Occipital lobe (tissue), 2 donors: ENCODE data around the gene POLR2J. TPM values are rescaled to one million over a fixed set of nuclear protein-coding genes. Genes with fewer than 3 reads are reported as not detected.
"Not testable (repeated sequence)": the region's sequence is repeated elsewhere in the genome, so short reads cannot be mapped to it uniquely, and the experiment has no call there.

Experiments
- DNase-seq: peaks from one replicate; lab custom pipeline; 2025; lab: John Stamatoyannopoulos, UW
- total RNA-seq: library from RNA; depleted of rRNA; stranded (reverse); fragments of >200 nt; gene quantifications from one replicate; pipeline ENCODE4 v1.2.3, GENCODE V29; 2014

The POLR2J gene
- 8.1 TPM for total RNA-seq

DNA sequence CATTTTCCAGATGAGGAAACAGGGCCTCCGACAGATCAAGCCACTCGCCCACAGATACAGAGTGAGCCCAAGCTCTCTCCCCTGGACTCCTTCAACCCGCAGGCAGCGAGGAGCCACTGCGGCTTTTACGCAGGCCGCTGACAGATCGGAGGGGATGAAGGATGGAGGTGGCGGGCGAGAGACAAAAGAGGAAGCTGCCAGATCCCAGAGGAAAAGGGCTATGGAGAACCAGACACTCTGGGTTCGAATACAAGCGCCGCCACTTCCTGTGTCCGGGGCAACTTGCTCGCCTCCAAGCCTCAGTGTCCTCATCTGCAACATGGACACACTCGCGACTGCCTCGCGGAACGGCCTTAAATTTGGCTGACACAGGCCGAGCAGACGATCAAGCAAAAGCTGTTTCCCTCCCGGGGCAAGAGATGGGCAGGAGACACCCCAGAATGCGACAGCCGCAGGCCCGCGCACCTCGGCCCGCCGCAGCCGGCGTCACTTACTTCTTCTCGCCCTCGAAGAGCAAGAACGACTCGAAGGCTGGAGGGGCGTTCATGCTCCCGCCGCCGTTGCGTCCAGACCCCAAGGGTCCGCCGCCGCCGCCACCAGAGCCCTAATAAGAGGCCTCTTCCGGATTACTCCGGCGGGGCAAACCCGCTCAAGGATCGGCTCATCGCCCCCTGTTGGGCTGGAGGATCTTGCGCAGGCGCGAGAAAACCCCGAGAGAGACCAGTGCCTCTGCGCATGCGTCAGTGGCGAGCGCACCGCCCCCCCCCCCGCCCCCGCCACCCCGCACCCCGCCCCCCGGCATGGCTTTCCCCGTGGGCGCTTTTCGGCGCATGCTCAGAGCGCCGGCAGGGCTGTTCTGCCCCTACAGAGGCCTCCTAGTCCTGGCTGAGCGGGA, at the start of gene POLR2J:
POLR2J (minus strand) TSS at position 609 of the 895 bp plus-strand sequence; CDS start at position 547, 62 bp downstream.
- not testable (repeated sequence) for DNase-seq

GRCh38 chr7:102527822-102528793, 49.4 kb upstream of the POLR2J start:
- not testable (repeated sequence) for DNase-seq

GRCh38 chr7:102527182-102527581, 48.5 kb upstream of the POLR2J start:
- DNase-seq = not testable (repeated sequence)

- DNase-seq = not testable (repeated sequence)
These were observed 46.1 kb upstream of the POLR2J start for GRCh38 chr7:102524803-102525202.

- not testable (repeated sequence) for DNase-seq
These were observed 42.1 kb upstream of the POLR2J start for GRCh38 chr7:102520797-102521196.

- not testable (repeated sequence) for DNase-seq
These were observed 38.9 kb upstream of the POLR2J start, which contains the start of gene RASA4B for GRCh38 chr7:102517550-102518147. Gene RASA4B, minus strand, starts transcription at chr7:102517777. Its CDS starts 67 bp downstream, at chr7:102517710.

DNA sequence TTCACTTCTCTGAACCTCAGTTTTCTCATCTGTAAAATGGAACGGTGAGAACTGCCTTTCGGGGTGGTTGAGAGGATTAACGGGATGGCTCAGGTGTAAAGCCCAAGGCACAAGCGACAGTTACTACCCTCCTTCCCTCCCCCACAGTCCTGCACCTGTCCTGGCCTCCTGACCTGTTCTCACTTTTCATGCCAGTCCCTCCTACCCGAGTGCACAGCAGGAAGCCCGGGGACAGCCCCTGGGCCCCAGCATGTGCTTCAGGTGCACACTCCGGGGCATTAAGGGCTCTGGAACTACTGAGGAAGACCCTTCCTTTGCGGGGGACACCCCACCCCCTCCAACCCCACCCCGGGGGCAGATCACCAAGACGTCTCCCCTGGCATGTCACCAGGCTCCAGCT, 38.2 kb upstream of the POLR2J start:
- DNase-seq = not testable (repeated sequence)

DNA sequence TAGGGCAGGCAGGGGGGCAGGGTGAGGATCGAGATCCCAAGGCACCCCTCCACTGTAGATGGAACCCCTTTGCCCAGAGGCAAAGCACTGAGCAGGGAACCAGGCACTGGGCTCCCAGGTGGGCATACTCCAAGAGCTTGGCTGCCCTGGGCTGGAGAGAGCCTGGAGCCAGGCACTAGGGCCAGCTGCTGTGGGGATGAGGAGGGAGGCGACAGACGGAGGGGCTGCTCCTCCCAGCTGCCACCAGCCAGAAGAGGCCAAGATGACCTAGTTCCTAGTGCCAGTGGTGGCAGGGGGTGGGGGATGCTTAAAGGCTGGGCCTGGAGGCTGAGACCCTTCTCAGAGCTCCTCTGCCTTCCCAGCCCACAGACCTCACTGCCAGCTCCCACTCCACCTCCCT, 37.2 kb upstream of the POLR2J start:
- DNase-seq = not testable (repeated sequence)

- not testable (repeated sequence) for DNase-seq
These were observed 36.4 kb upstream of the POLR2J start for GRCh38 chr7:102514881-102515721.

DNA sequence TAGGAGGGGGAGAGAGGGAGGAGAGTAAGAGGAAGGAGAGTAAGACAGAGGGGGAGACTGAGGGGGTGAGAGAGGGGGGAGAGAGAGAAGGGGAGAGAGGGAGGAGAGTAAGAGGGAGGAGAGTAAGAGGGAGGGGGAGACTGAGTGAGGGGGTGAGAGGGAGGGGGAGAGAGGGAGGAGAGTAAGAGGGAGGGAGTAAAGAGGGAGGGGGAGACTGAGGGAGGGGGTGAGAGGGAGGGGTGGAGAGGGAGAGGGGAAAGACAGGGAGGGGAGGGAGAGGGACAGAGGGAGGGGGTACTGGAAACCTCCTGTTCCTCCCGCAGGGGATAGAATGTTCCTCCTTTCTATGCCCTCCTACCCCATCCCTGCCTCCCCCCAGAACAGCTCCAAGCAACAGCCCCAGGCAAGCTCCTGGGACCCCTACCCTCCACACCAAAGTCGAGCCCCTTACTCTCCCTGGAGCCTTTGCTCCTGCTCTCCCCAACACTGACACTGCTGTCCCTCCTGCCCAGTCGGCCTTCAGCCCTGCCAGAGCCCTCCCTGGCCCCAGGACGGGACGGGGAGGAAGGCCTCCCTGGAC, 34.0 kb upstream of the POLR2J start:
- not testable (repeated sequence) for DNase-seq

- DNase-seq = not testable (repeated sequence)
These were observed 33.3 kb upstream of the POLR2J start for GRCh38 chr7:102511860-102512522.

- DNase-seq = not testable (repeated sequence)
These were observed 31.9 kb upstream of the POLR2J start for GRCh38 chr7:102510575-102510974.

DNA sequence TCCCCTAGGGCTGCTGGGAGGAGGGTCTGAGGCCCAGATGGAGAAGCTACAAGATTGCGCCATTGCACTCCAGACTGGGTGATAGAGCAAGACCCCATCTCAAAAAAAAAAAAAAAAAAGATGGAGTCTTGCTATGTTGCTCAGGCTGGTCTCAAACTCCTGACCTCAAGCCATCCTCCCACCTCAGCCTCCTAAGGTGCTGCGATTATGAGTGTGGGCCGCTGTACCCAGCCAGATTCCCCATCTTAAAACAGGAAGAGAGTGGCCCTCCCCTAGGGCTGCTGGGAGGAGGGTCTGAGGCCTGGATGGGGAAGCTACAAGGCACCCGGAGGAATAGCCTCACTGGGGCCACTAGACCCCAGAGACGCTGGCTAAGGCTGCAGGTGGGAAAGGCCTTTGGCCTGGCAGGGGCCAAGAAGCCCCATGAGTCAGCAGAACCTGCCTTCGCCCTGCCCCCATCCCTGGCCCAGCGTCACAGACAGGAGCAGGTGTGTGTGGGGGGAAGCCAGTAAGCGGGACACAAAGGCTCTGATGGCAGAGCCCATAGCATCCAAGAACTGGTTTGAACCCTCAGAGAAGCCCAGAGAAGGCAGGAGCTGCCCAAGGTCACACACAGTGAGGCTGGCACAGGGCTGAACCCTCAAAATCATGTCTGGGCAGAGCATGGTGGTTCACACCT, 28.8 kb upstream of the POLR2J start:
- DNase-seq = not testable (repeated sequence)

GRCh38 chr7:102505298-102506185, 26.8 kb upstream of the POLR2J start:
- not testable (repeated sequence) for DNase-seq

DNA sequence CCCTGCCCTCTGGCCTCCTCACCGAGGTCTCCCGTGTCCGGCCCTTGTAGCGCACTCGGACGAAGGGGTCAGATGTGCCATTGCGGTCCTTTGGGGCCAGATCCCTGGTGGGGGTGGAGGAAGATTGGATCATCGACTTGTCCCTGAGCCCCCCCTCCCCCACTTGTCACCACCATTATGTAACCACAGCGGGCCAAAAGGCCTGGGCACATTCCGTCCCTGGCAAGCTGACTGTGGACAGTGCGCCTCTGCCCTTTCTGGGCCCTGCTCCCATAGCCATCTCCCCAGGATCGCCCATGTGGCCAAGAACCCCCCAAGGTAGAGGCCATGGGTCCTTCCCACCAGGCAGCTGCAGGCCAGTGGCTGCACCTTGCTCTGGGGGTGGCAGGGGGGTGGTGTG, 24.4 kb upstream of the POLR2J start:
- not testable (repeated sequence) for DNase-seq

DNA sequence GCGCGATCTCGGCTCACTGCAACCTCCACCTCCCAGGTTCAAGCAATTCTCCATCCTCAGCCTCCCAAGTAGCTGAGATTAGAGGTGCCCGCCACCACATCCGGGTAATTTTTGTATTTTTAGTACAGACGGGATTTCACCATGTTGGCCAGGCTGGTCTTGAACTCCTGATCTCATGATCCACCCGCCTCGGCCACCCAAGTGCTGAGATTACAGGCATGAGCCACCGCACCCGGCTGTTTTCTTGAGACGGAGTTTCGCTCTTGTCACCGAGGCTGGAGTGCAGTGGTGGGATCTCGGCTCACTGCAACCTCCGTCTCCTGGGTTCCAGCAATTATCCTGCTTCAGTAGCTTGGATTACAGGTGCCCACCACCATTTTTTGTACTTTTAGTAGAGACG, 19.6 kb upstream of the POLR2J start:
- not testable (repeated sequence) for DNase-seq

DNA sequence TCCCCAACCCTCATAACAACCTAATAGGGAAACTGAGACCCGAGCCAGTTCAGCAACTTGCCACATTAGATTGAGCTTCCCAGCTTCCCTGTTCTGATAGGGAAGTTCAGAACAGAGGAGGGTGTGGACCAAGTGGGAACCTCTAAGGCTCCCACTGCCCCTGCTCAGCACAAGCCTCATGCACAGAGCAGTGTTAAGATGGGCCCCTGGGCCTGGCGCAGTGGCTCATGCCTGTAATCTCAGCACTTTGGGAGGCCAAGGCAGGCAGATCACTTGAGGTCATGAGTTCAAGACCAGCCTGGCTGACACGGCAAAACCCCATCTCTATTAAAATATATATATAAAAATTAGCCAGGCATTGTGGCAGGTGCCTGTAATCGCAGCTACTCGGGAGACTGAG, 18.6 kb upstream of the POLR2J start:
- not testable (repeated sequence) for DNase-seq

DNA sequence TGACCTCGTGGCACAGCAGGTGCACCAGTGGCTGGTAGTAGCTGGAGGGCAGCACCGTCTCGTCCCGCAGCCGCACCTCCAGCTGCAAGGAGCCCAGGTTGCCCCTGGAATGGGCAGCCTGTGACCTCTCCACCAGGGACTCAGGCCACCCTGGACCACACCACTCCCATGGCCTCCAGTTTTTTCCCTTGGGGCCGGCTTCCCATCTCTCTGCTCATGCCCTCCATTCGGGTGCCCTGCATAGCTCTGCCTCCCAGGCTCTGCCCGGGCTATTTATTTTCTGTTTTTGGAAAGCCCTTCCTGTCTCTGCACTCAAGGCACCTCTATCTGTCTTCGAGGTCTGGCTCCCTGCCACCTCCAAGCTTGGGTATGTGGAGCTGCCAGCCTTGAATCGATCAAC, 18.1 kb upstream of the POLR2J start:
- DNase-seq = not testable (repeated sequence)
